GM18867 (cell line): ENCODE data around the gene CTU1.
"Not testable (repeated sequence)": the region's sequence is repeated elsewhere in the genome, so short reads cannot be mapped to it uniquely, and the experiment has no call there.

Source experiments
- ATAC-seq: cut with Tn5 transposase; IDR thresholded peaks from one replicate; pipeline ENCODE4 v1.9.1; 2021; ENCODE audit warnings: mild to moderate bottlenecking, moderate library complexity; ENCODE audit not compliant: unreplicated experiment

The CTU1 gene

GRCh38 chr19:51108066-51108804 is at the start of gene CTU1:
Gene CTU1 (minus strand): TSS chr19:51108409. CDS start chr19:51104569, 3,840 bp downstream.
- peak; percentile 89 for ATAC-seq

- ATAC-seq, result no peak
Observed at GRCh38 chr19:51157265-51157664, 49.1 kb upstream of the CTU1 start.

- ATAC-seq, result no peak
Observed at GRCh38 chr19:51156710-51157109, 48.5 kb upstream of the CTU1 start.

- no peak for ATAC-seq
Observed at GRCh38 chr19:51150627-51151026, 42.4 kb upstream of the CTU1 start.

GRCh38 chr19:51148580-51148979 is 40.4 kb upstream of the CTU1 start:
- ATAC-seq, result no peak

GRCh38 chr19:51147663-51148062 is 39.5 kb upstream of the CTU1 start:
- ATAC-seq, result no peak

- ATAC-seq, result no peak
Observed at GRCh38 chr19:51146751-51147150, 38.5 kb upstream of the CTU1 start.

- ATAC-seq, result no peak
Observed at GRCh38 chr19:51145916-51146493, 37.8 kb upstream of the CTU1 start.

- no peak for ATAC-seq
Observed at GRCh38 chr19:51144482-51145045, 36.4 kb upstream of the CTU1 start.

- ATAC-seq, result no peak
Observed at GRCh38 chr19:51143486-51143885, 35.3 kb upstream of the CTU1 start.

GRCh38 chr19:51142809-51143475 is 34.7 kb upstream of the CTU1 start:
- not testable (repeated sequence) for ATAC-seq

GRCh38 chr19:51142119-51142518 is 33.9 kb upstream of the CTU1 start, which contains the start of gene SIGLEC7:
Gene SIGLEC7 (plus strand): TSS chr19:51142301. CDS start chr19:51142370, 69 bp downstream.
- ATAC-seq, result no peak

GRCh38 chr19:51141181-51141580 is 33.0 kb upstream of the CTU1 start:
- no peak for ATAC-seq

- ATAC-seq, result no peak
Observed at GRCh38 chr19:51140441-51140840, 32.2 kb upstream of the CTU1 start.

GRCh38 chr19:51139299-51140014 is 31.2 kb upstream of the CTU1 start:
- no peak for ATAC-seq

GRCh38 chr19:51138549-51138979 is 30.4 kb upstream of the CTU1 start:
- ATAC-seq, result no peak

- ATAC-seq, result no peak
Observed at GRCh38 chr19:51137792-51138425, 29.7 kb upstream of the CTU1 start.

GRCh38 chr19:51136851-51137551 is 28.8 kb upstream of the CTU1 start:
- ATAC-seq, result no peak

GRCh38 chr19:51135986-51136762 is 28.0 kb upstream of the CTU1 start:
- ATAC-seq, result no peak
